ENCODE results near the gene SLC49A3.

The SLC49A3 gene

GRCh38 chr4:666822-667544, 22.0 kb downstream of the SLC49A3 start:
- Histone ChIP-seq H3K27me3 (ENCODE audit: low read depth, low read length) (no peaks in the 10 kb centered on the region), H3K36me3 (ENCODE audit: control insufficient read depth in 1 of 2, insufficient read depth in 2 of 2, low read length in 2 of 2) (peaks cover 11% of the 10 kb centered on the region in 2 donors), H3K27ac (ENCODE audit: low read length) (no peak overlapping the region), H3K4me3 (ENCODE audit: low read depth in 1 of 2, low read length in 2 of 2) (no peak overlapping the region), H3K9me3 (ENCODE audit: control insufficient read depth in 1 of 2, low read length in 2 of 2) (no peaks in the 10 kb centered on the region), H3K4me1 (ENCODE audit: control insufficient read depth in 1 of 2, insufficient read depth in 2 of 2, low read length in 2 of 2) (peaks cover 0 to 11% of the 10 kb centered on the region in 2 donors)

GRCh38 chr4:666436-666810, 22.5 kb downstream of the SLC49A3 start:
- no peaks in the 10 kb centered on the region for H3K9me3 ChIP-seq (ENCODE audit: control insufficient read depth in 1 of 2, low read length in 2 of 2)
- no peaks in the 10 kb centered on the region for H3K27me3 ChIP-seq (ENCODE audit: low read depth, low read length)
- H3K36me3 ChIP-seq (ENCODE audit: control insufficient read depth in 1 of 2, insufficient read depth in 2 of 2, low read length in 2 of 2) = peaks cover 5% of the 10 kb centered on the region in 2 donors
- peaks cover 0 to 11% of the 10 kb centered on the region in 2 donors for H3K4me1 ChIP-seq (ENCODE audit: control insufficient read depth in 1 of 2, insufficient read depth in 2 of 2, low read length in 2 of 2)
- no peak overlapping the region for H3K4me3 ChIP-seq (ENCODE audit: low read depth in 1 of 2, low read length in 2 of 2)
- H3K27ac ChIP-seq (ENCODE audit: low read length) = no peak overlapping the region

- Histone ChIP-seq H3K27ac (ENCODE audit: low read length) (no peak overlapping the region), H3K27me3 (ENCODE audit: low read depth, low read length) (no peaks in the 10 kb centered on the region)
These were observed 23.1 kb downstream of the SLC49A3 start for GRCh38 chr4:665751-666435.

GRCh38 chr4:665381-665750, 23.6 kb downstream of the SLC49A3 start:
- H3K4me3 ChIP-seq (ENCODE audit: low read depth in 1 of 2, low read length in 2 of 2) = no peak overlapping the region
- no peaks in the 10 kb centered on the region for H3K27me3 ChIP-seq (ENCODE audit: low read depth, low read length)
- H3K9me3 ChIP-seq (ENCODE audit: control insufficient read depth in 1 of 2, low read length in 2 of 2) = no peaks in the 10 kb centered on the region
- no peak overlapping the region for H3K27ac ChIP-seq (ENCODE audit: low read length)
- peaks cover 0 to under 1% of the 10 kb centered on the region in 2 donors for H3K36me3 ChIP-seq (ENCODE audit: control insufficient read depth in 1 of 2, insufficient read depth in 2 of 2, low read length in 2 of 2)
- H3K4me1 ChIP-seq (ENCODE audit: control insufficient read depth in 1 of 2, insufficient read depth in 2 of 2, low read length in 2 of 2) = peaks cover 0 to 11% of the 10 kb centered on the region in 2 donors

More at GRCh38 chr4:665751-666435, 23.1 kb downstream of the SLC49A3 start:
- no peak overlapping the region for H3K4me3 ChIP-seq (ENCODE audit: low read depth in 1 of 2, low read length in 2 of 2)
- H3K9me3 ChIP-seq (ENCODE audit: control insufficient read depth in 1 of 2, low read length in 2 of 2) = no peaks in the 10 kb centered on the region
- peaks cover 0 to 11% of the 10 kb centered on the region in 2 donors for H3K4me1 ChIP-seq (ENCODE audit: control insufficient read depth in 1 of 2, insufficient read depth in 2 of 2, low read length in 2 of 2)
- H3K36me3 ChIP-seq (ENCODE audit: control insufficient read depth in 1 of 2, insufficient read depth in 2 of 2, low read length in 2 of 2) = peaks cover under 1 to 5% of the 10 kb centered on the region in 2 donors

- Histone ChIP-seq H3K9me3 (ENCODE audit: control insufficient read depth in 1 of 2, low read length in 2 of 2) (no peaks in the 10 kb centered on the region), H3K4me3 (ENCODE audit: low read depth in 1 of 2, low read length in 2 of 2) (peak overlapping the region in 1 of 2 donors; percentile 88), H3K27me3 (ENCODE audit: low read depth, low read length) (no peaks in the 10 kb centered on the region), H3K27ac (ENCODE audit: low read length) (no peak overlapping the region), H3K36me3 (ENCODE audit: control insufficient read depth in 1 of 2, insufficient read depth in 2 of 2, low read length in 2 of 2) (no peaks in the 10 kb centered on the region), H3K4me1 (ENCODE audit: control insufficient read depth in 1 of 2, insufficient read depth in 2 of 2, low read length in 2 of 2) (peaks cover 0 to 11% of the 10 kb centered on the region in 2 donors)
These were observed 24.2 kb downstream of the SLC49A3 start for GRCh38 chr4:664713-665231.

DNA sequence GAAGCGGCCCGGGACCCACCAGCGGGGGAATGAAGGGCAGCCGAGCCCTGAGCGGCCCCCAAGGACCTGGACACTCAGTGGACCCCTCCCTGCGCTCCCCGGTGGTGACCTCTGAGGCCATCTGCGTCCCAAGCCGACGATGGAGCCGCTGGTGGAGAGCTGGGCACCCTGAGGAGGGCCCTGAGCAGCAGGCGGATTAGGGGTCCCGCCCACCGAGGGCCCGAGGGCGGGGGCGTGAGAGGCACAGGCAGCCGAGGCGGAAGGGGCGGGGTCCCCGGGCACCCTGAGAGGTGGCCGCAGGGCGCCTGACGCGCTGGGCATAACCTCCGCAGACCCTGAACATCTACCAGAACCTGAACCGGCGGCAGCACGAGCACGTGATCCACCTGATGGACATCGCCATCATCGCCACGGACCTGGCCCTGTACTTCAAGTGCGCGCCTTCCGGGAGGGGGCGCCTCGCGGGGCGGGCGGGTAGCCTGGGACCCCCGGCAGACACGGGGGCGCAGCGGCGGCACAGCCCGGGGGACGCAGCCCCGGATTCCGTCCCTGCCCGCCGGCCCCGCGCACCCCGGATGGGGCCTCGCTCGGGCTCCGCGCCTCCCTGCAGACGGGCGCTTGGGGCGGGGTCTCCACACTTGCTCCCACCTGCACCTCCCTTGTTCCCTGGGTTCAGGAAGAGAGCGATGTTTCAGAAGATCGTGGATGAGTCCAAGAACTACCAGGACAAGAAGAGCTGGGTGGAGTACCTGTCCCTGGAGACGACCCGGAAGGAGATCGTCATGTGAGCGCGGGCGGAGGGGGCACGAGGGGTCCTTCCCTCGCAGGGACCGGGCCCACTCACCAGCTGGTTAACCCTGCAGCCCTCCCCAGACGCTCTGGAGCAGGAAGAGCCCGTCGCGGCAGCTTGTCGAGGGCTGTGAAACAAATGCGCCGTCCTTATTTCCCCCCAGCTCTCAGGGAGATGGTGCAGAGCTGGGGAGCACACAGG, 25.2 kb downstream of the SLC49A3 start:
- H3K27me3 ChIP-seq (ENCODE audit: low read depth, low read length) = no peaks in the 10 kb centered on the region
- H3K4me3 ChIP-seq (ENCODE audit: low read depth in 1 of 2, low read length in 2 of 2) = peak overlapping the region; percentile 66 to 88
- no peaks in the 10 kb centered on the region for H3K36me3 ChIP-seq (ENCODE audit: control insufficient read depth in 1 of 2, insufficient read depth in 2 of 2, low read length in 2 of 2)
- H3K9me3 ChIP-seq (ENCODE audit: control insufficient read depth in 1 of 2, low read length in 2 of 2) = no peaks in the 10 kb centered on the region
- peaks cover 0 to 11% of the 10 kb centered on the region in 2 donors for H3K4me1 ChIP-seq (ENCODE audit: control insufficient read depth in 1 of 2, insufficient read depth in 2 of 2, low read length in 2 of 2)
- H3K27ac ChIP-seq (ENCODE audit: low read length) = no peak overlapping the region

GRCh38 chr4:663046-663437, 25.9 kb downstream of the SLC49A3 start:
- no peaks in the 10 kb centered on the region for H3K9me3 ChIP-seq (ENCODE audit: control insufficient read depth in 1 of 2, low read length in 2 of 2)
- H3K36me3 ChIP-seq (ENCODE audit: control insufficient read depth in 1 of 2, insufficient read depth in 2 of 2, low read length in 2 of 2) = no peaks in the 10 kb centered on the region
- no peak overlapping the region for H3K27ac ChIP-seq (ENCODE audit: low read length)
- no peaks in the 10 kb centered on the region for H3K27me3 ChIP-seq (ENCODE audit: low read depth, low read length)
- peak overlapping the region; percentile 66 to 88 for H3K4me3 ChIP-seq (ENCODE audit: low read depth in 1 of 2, low read length in 2 of 2)
- peaks cover 0 to 11% of the 10 kb centered on the region in 2 donors for H3K4me1 ChIP-seq (ENCODE audit: control insufficient read depth in 1 of 2, insufficient read depth in 2 of 2, low read length in 2 of 2)

GRCh38 chr4:661881-662761, 26.8 kb downstream of the SLC49A3 start:
- no peaks in the 10 kb centered on the region for H3K36me3 ChIP-seq (ENCODE audit: control insufficient read depth in 1 of 2, insufficient read depth in 2 of 2, low read length in 2 of 2)
- H3K4me3 ChIP-seq (ENCODE audit: low read depth in 1 of 2, low read length in 2 of 2) = no peak overlapping the region
- H3K27me3 ChIP-seq (ENCODE audit: low read depth, low read length) = no peaks in the 10 kb centered on the region
- no peaks in the 10 kb centered on the region for H3K9me3 ChIP-seq (ENCODE audit: control insufficient read depth in 1 of 2, low read length in 2 of 2)
- no peak overlapping the region for H3K27ac ChIP-seq (ENCODE audit: low read length)
- H3K4me1 ChIP-seq (ENCODE audit: control insufficient read depth in 1 of 2, insufficient read depth in 2 of 2, low read length in 2 of 2) = peaks cover 0 to 11% of the 10 kb centered on the region in 2 donors

GRCh38 chr4:661231-661630, 27.7 kb downstream of the SLC49A3 start:
- Histone ChIP-seq H3K27ac (ENCODE audit: low read length) (no peak overlapping the region), H3K36me3 (ENCODE audit: control insufficient read depth in 1 of 2, insufficient read depth in 2 of 2, low read length in 2 of 2) (no peaks in the 10 kb centered on the region), H3K27me3 (ENCODE audit: low read depth, low read length) (no peaks in the 10 kb centered on the region), H3K9me3 (ENCODE audit: control insufficient read depth in 1 of 2, low read length in 2 of 2) (no peaks in the 10 kb centered on the region), H3K4me3 (ENCODE audit: low read depth in 1 of 2, low read length in 2 of 2) (no peak overlapping the region), H3K4me1 (ENCODE audit: control insufficient read depth in 1 of 2, insufficient read depth in 2 of 2, low read length in 2 of 2) (peaks cover 0 to 11% of the 10 kb centered on the region in 2 donors)

- Histone ChIP-seq H3K4me1 (ENCODE audit: control insufficient read depth in 1 of 2, insufficient read depth in 2 of 2, low read length in 2 of 2) (peaks cover 0 to 11% of the 10 kb centered on the region in 2 donors), H3K27me3 (ENCODE audit: low read depth, low read length) (no peaks in the 10 kb centered on the region), H3K27ac (ENCODE audit: low read length) (no peak overlapping the region)
These were observed 28.6 kb downstream of the SLC49A3 start for GRCh38 chr4:660401-660800.

More at GRCh38 chr4:660401-660800, 28.6 kb downstream of the SLC49A3 start:
- Histone ChIP-seq H3K9me3 (ENCODE audit: control insufficient read depth in 1 of 2, low read length in 2 of 2) (no peaks in the 10 kb centered on the region), H3K36me3 (ENCODE audit: control insufficient read depth in 1 of 2, insufficient read depth in 2 of 2, low read length in 2 of 2) (no peaks in the 10 kb centered on the region), H3K4me3 (ENCODE audit: low read depth in 1 of 2, low read length in 2 of 2) (no peak overlapping the region)
